ENCODE data around the gene KCNG4. TPM values are rescaled to one million over a fixed set of nuclear protein-coding genes. Genes with fewer than 3 reads are reported as not detected.

The KCNG4 gene
- total RNA-seq, 1 donor from 2014 or later, result not detected

DNA sequence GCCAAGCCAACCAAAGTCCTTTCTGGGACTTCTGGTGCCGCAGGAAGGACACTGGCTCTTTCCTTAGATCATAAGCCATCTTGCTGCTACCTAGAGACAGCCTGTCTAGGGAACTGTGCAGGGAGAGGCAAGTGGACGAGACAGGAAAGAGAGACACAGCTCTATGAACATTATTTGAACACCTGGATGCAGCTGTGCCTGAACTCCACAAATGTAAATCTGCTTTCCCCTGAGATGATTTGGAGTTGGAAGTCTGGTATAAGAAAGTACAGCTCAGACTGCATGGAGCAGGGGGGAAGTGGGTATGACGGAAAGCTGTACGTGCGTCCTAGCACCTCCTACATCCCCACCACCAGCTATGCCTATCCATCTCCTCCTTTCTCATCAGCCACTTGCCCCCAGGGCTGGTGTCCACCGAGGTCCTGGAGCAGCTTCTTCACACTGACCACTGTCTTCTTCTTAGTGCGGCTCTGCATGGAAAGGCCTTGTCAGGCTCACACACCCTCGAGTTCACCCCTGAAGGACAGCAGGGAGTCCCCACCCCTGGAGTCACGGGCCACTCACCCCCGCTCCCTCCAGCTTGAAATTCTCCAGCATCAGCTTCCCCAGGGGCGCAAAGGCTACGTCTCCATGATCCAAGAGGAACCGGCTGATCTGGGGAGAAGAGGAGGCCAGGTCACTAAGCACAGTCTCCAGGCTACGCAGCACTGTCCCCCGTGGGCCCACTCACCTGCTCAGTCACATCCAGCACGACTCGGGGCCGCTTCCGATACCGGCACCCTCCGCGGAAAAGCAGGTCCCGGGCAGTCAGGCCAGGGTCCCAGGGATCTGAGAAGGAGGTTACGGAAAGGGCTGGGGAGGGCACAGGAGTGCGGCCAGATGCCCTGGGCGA lies 56.9 kb downstream of the KCNG4 start:
- TF ChIP-seq, protein P1, sequence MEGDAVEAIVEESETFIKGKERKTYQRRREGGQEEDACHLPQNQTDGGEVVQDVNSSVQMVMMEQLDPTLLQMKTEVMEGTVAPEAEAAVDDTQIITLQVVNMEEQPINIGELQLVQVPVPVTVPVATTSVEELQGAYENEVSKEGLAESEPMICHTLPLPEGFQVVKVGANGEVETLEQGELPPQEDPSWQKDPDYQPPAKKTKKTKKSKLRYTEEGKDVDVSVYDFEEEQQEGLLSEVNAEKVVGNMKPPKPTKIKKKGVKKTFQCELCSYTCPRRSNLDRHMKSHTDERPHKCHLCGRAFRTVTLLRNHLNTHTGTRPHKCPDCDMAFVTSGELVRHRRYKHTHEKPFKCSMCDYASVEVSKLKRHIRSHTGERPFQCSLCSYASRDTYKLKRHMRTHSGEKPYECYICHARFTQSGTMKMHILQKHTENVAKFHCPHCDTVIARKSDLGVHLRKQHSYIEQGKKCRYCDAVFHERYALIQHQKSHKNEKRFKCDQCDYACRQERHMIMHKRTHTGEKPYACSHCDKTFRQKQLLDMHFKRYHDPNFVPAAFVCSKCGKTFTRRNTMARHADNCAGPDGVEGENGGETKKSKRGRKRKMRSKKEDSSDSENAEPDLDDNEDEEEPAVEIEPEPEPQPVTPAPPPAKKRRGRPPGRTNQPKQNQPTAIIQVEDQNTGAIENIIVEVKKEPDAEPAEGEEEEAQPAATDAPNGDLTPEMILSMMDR (IDR thresholded peaks at IDR 0.05), result no peak
- Mint-ChIP-seq H3K27me3 (ENCODE audit: unreplicated experiment) (no peaks in the 10 kb centered on the region), H3K4me1 (ENCODE audit: unreplicated experiment) (peaks cover 23% of the 10 kb centered on the region), H3K4me3 (ENCODE audit: unreplicated experiment) (no peak overlapping the region), H3K27ac (ENCODE audit: unreplicated experiment) (no peak overlapping the region), H3K36me3 (ENCODE audit: unreplicated experiment) (peaks cover 14% of the 10 kb centered on the region), H3K9me3 (ENCODE audit: unreplicated experiment) (no peaks in the 10 kb centered on the region)
- no peak for DNase-seq (ENCODE audit: extremely low spot score, unreplicated experiment)

DNA sequence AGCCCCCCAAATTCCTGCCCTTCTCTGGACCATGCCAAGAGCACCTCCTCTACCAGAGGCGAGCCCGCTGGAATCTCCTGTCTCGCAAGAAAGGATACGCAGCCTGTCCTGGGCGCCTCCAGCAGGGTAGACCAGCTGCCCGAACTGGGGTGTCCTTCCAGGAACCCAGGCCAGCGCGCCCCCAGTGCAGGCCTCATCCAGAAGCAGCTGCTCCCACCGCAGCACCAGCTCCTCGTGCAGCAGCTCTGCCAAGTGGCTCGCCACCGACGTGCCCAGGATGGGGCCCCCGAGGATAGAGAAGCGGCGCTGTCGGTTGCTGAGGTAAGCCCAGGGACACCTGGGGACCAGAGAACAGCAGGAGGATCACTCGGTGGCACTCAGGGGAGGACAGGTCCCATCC lies 57.7 kb downstream of the KCNG4 start:
- Mint-ChIP-seq H3K4me3 (ENCODE audit: unreplicated experiment) (no peak overlapping the region), H3K27ac (ENCODE audit: unreplicated experiment) (no peak overlapping the region), H3K9me3 (ENCODE audit: unreplicated experiment) (no peaks in the 10 kb centered on the region), H3K36me3 (ENCODE audit: unreplicated experiment) (peaks cover 14% of the 10 kb centered on the region), H3K4me1 (ENCODE audit: unreplicated experiment) (peaks cover 31% of the 10 kb centered on the region), H3K27me3 (ENCODE audit: unreplicated experiment) (no peaks in the 10 kb centered on the region)
- no peak for DNase-seq (ENCODE audit: extremely low spot score, unreplicated experiment)
- TF ChIP-seq, protein P1 (IDR thresholded peaks at IDR 0.05), result no peak

DNA sequence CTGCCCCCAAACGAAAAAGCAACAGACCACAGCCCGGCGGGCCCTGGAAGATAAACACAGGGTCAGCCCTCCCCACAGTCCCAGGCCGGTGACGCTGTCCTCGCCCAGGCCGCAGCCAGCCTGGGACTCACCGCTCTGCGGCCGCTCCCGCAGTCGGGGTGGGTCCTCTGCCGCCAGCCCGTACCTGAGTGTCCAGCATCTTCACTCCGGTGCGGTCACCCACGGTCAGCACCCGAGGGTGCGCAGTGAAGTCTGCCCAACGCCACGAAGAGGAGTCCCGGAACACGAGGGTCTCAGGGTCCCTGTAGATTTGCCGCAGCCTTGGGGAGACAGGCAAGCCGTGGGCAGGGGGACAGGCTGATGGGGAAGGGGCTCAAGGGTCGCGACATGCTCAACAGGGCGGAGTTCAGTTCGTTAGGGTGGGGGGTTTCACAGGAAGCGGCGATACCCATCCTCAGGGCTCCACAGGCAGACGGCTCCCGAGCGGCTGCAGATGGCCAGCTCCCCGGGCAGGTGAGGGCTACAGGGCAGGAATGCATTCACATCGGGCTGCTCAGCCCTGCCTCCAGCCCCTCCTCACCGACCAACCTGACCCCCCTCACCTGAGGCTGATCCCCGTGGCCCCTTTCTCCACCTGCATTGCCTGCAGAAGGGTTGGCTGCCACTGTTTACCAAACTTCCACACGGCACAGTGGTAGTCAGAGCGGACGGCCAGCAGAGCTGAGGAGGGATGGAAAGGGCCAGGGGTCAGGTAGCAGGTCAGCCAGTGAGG lies 58.5 kb downstream of the KCNG4 start:
- Mint-ChIP-seq H3K27ac (ENCODE audit: unreplicated experiment) (no peak overlapping the region), H3K36me3 (ENCODE audit: unreplicated experiment) (peaks cover 14% of the 10 kb centered on the region), H3K9me3 (ENCODE audit: unreplicated experiment) (no peaks in the 10 kb centered on the region), H3K4me1 (ENCODE audit: unreplicated experiment) (peaks cover 37% of the 10 kb centered on the region), H3K4me3 (ENCODE audit: unreplicated experiment) (no peak overlapping the region), H3K27me3 (ENCODE audit: unreplicated experiment) (no peaks in the 10 kb centered on the region)
- TF ChIP-seq, protein P1 (IDR thresholded peaks at IDR 0.05), result no peak
- no peak for DNase-seq (ENCODE audit: extremely low spot score, unreplicated experiment)

DNA sequence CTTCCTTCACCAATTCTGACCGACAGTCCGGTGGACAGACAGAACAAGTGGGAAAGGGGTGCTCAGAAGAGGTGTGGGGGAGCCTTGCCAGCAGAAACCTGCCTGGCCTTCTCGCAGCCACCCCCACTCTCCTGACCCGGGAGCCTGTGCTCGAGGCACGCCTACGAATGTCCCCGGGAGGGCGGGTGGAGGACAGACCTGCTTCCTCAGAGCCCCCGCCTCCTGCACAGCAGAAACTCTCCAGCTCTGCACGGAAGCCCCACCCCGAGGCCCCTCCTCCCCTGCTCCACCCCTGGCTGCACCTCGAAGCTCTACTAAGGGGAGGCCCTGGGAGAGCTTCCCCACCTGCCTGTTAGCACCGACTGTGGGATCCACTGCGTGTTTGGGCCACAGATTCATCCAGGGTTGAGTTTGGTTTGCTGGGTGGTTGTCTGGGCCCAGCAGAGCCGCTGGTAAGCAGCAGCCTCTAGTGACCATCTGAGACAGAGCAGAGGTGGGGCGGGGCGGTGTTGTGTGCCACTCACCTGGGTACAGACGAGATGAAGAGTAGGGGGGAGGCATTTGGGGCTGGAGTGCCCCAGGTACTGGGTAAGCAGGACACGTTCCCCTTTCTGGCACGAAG lies 59.2 kb downstream of the KCNG4 start:
- Mint-ChIP-seq H3K9me3 (ENCODE audit: unreplicated experiment) (no peaks in the 10 kb centered on the region), H3K27ac (ENCODE audit: unreplicated experiment) (no peak overlapping the region), H3K4me1 (ENCODE audit: unreplicated experiment) (peaks cover 37% of the 10 kb centered on the region), H3K4me3 (ENCODE audit: unreplicated experiment) (no peak overlapping the region), H3K27me3 (ENCODE audit: unreplicated experiment) (no peaks in the 10 kb centered on the region), H3K36me3 (ENCODE audit: unreplicated experiment) (peaks cover 14% of the 10 kb centered on the region)
- TF ChIP-seq, protein P1 (IDR thresholded peaks at IDR 0.05), result no peak
- no peak for DNase-seq (ENCODE audit: extremely low spot score, unreplicated experiment)
